ENCODE measurements around the gene MAML3. TPM values are rescaled to one million over a fixed set of nuclear protein-coding genes. Genes with fewer than 3 reads are reported as not detected.

Gene MAML3
- total RNA-seq, 6 donors from 2014 or later: 9.6 to 31.4 (median 14.5) TPM

DNA sequence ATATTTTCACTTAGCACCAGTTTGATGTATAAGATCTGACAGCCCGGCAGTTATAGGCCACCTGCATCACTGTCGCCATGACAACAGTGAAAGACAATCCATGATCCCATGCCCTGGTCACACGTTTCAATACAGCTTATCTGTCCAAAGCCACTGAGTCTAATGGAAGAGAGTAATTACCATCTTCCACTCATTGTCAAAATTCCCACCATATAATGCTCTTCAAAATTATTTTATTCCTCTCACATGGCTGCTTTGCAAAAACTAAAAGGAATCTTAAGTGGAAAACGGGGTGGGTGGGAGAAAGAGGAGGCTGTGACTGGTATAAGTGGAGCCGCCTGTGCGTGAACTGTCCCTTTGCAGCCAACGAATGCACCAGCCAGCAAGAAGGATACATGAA is 44.2 kb downstream of the MAML3 start:
- ATAC-seq (ENCODE audit: low FRiP score in 2 of 2): no peak
- no peak for TF ChIP-seq POLR2AphosphoS5 (IDR thresholded peaks at IDR 0.05)
- TF ChIP-seq POLR2A (IDR thresholded peaks at IDR 0.05): no peak
- TF ChIP-seq CTCF (IDR thresholded peaks at IDR 0.05): no peak
- TF ChIP-seq EP300 (IDR thresholded peaks at IDR 0.05): no peak

GRCh38 chr4:140109292-140109691 is 44.7 kb downstream of the MAML3 start:
- ATAC-seq (ENCODE audit: low FRiP score in 2 of 2) (no peak), DNase-seq (no peak)
- Histone ChIP-seq H3K4me3 (no peak overlapping the region), H3K36me3 (no peaks in the 10 kb centered on the region), H3K27me3 (no peaks in the 10 kb centered on the region), H3K4me1 (peaks cover 0 to 9% (median 1%) of the 10 kb centered on the region in 4 donors), H3K27ac (no peak overlapping the region), H3K9me3 (no peaks in the 10 kb centered on the region)
- WGBS, 2 donors: 77% methylated on average over 4 of the region's 4 CpGs
- TF ChIP-seq POLR2AphosphoS5 (IDR thresholded peaks at IDR 0.05) (no peak), EP300 (IDR thresholded peaks at IDR 0.05) (no peak), POLR2A (IDR thresholded peaks at IDR 0.05) (no peak), CTCF (IDR thresholded peaks at IDR 0.05) (no peak)

More for the DNA sequence above, 44.2 kb downstream of the MAML3 start:
- Histone ChIP-seq H3K27me3 (no peaks in the 10 kb centered on the region), H3K36me3 (no peaks in the 10 kb centered on the region), H3K27ac (no peak overlapping the region), H3K9me3 (no peaks in the 10 kb centered on the region), H3K4me3 (no peak overlapping the region), H3K4me1 (peaks cover 0 to 9% (median 1%) of the 10 kb centered on the region in 4 donors)
- DNase-seq: no peak
- 90 to 92% methylated on average over 7 of the region's 7 CpGs for WGBS, 2 donors

GRCh38 chr4:140108713-140109230 is 45.2 kb downstream of the MAML3 start:
- DNase-seq (no peak), ATAC-seq (ENCODE audit: low FRiP score in 2 of 2) (no peak)
- Histone ChIP-seq H3K9me3 (no peaks in the 10 kb centered on the region), H3K27me3 (no peaks in the 10 kb centered on the region), H3K36me3 (no peaks in the 10 kb centered on the region), H3K4me1 (peaks cover 0 to 9% (median 1%) of the 10 kb centered on the region in 4 donors), H3K4me3 (no peak overlapping the region), H3K27ac (no peak overlapping the region)
- TF ChIP-seq EP300 (IDR thresholded peaks at IDR 0.05) (no peak), CTCF (IDR thresholded peaks at IDR 0.05) (no peak), POLR2AphosphoS5 (IDR thresholded peaks at IDR 0.05) (no peak), POLR2A (IDR thresholded peaks at IDR 0.05) (no peak)

DNA sequence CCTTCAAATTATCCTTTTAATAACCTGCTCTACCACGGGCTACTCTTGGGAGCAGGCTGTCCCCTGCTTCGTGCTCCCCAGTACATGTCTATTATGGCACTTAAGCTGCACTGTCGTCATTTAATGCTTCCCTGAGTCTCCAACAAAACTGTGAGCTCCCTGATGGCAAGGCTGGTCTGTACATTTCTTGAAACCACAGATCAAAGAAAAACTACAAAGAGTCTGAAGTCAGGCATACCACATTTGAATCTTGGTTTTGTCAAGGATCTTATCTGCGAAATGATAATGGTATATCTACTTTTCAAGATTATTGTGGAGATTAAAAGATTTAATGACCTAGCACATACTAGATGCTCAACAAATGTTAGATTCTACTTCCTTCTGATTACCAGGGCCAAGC is 45.7 kb downstream of the MAML3 start:
- Histone ChIP-seq H3K4me3 (no peak overlapping the region), H3K27me3 (no peaks in the 10 kb centered on the region), H3K4me1 (peaks cover 0 to 9% (median 1%) of the 10 kb centered on the region in 4 donors), H3K9me3 (no peaks in the 10 kb centered on the region), H3K27ac (no peak overlapping the region), H3K36me3 (no peaks in the 10 kb centered on the region)
- TF ChIP-seq POLR2A (IDR thresholded peaks at IDR 0.05) (no peak), POLR2AphosphoS5 (IDR thresholded peaks at IDR 0.05) (no peak), EP300 (IDR thresholded peaks at IDR 0.05) (no peak), CTCF (IDR thresholded peaks at IDR 0.05) (no peak)
- 45 to 78% methylated on average over 4 of the region's 4 CpGs for WGBS, 2 donors
- DNase-seq (no peak), ATAC-seq (ENCODE audit: low FRiP score in 2 of 2) (no peak)

- no peak for ATAC-seq (ENCODE audit: low FRiP score in 2 of 2)
Observed at GRCh38 chr4:140106289-140106844, 47.6 kb downstream of the MAML3 start.

More at GRCh38 chr4:140106289-140106844, 47.6 kb downstream of the MAML3 start:
- Histone ChIP-seq H3K36me3 (no peaks in the 10 kb centered on the region), H3K27me3 (no peaks in the 10 kb centered on the region), H3K4me3 (no peak overlapping the region), H3K9me3 (no peaks in the 10 kb centered on the region), H3K27ac (no peak overlapping the region), H3K4me1 (peaks cover 0 to 9% (median 2%) of the 10 kb centered on the region in 4 donors)
- TF ChIP-seq POLR2A (IDR thresholded peaks at IDR 0.05) (no peak), CTCF (IDR thresholded peaks at IDR 0.05) (no peak)
- 59 to 82% methylated on average over 1 of the region's 1 CpG for WGBS, 2 donors
- DNase-seq: no peak

Data from upper lobe of left lung (tissue), 6 donors.